ENCODE measurements around the gene CATSPERE.
A peak's percentile ranks its signal among the peaks of the same experiment; 100 is the strongest.
"Not testable (repeated sequence)": the region's sequence is repeated elsewhere in the genome, so short reads cannot be mapped to it uniquely, and the experiment has no call there.

CATSPERE gene

GRCh38 chr1:244672946-244673682, 212.0 kb downstream of the CATSPERE start:
- no peak overlapping the region for H3K4me3 ChIP-seq (replicated peaks in 1 of 2; ENCODE audit: low read depth in 2 of 2, low read length in 2 of 2)
- TF ChIP-seq CTCF (IDR thresholded peaks at IDR 0.05; ENCODE audit: low read depth, low read length): no peak
- DNase-seq (ENCODE audit: low read depth in 2 of 2): peak; percentile 56 to 65

GRCh38 chr1:244674446-244674845, 213.4 kb downstream of the CATSPERE start:
- no peak overlapping the region for H3K4me3 ChIP-seq (replicated peaks in 1 of 2; ENCODE audit: low read depth in 2 of 2, low read length in 2 of 2)
- no peak for TF ChIP-seq CTCF (IDR thresholded peaks at IDR 0.05; ENCODE audit: low read depth, low read length)
- DNase-seq (ENCODE audit: low read depth in 2 of 2): peak in 1 of 2 donors; percentile 72

- H3K4me3 ChIP-seq (replicated peaks in 1 of 2; ENCODE audit: low read depth in 2 of 2, low read length in 2 of 2): no peak overlapping the region
- no peak for DNase-seq (ENCODE audit: low read depth in 2 of 2)
- TF ChIP-seq CTCF (IDR thresholded peaks at IDR 0.05; ENCODE audit: low read depth, low read length): no peak
Observed at GRCh38 chr1:244675167-244675566, 214.1 kb downstream of the CATSPERE start.

- no peak for DNase-seq (ENCODE audit: low read depth in 2 of 2)
Observed at GRCh38 chr1:244678697-244679096, 217.6 kb downstream of the CATSPERE start.

GRCh38 chr1:244680667-244681066, 219.6 kb downstream of the CATSPERE start:
- H3K4me3 ChIP-seq (replicated peaks in 1 of 2; ENCODE audit: low read depth in 2 of 2, low read length in 2 of 2): no peak overlapping the region
- peak; percentile 36 to 49 for DNase-seq (ENCODE audit: low read depth in 2 of 2)
- TF ChIP-seq CTCF (IDR thresholded peaks at IDR 0.05; ENCODE audit: low read depth, low read length): no peak

More at GRCh38 chr1:244678697-244679096, 217.6 kb downstream of the CATSPERE start:
- TF ChIP-seq CTCF (IDR thresholded peaks at IDR 0.05; ENCODE audit: low read depth, low read length): no peak
- no peak overlapping the region for H3K4me3 ChIP-seq (replicated peaks in 1 of 2; ENCODE audit: low read depth in 2 of 2, low read length in 2 of 2)

GRCh38 chr1:244682087-244682486, 221.0 kb downstream of the CATSPERE start:
- not testable (repeated sequence) for DNase-seq (ENCODE audit: low read depth in 2 of 2); H3K4me3 ChIP-seq (replicated peaks in 1 of 2; ENCODE audit: low read depth in 2 of 2, low read length in 2 of 2)

All from cardiac fibroblast (primary cell).